ENCODE results near the gene OBP2A.
"Not testable (repeated sequence)": the region's sequence is repeated elsewhere in the genome, so short reads cannot be mapped to it uniquely, and the experiment has no call there.

Gene OBP2A

GRCh38 chr9:135528842-135529435 lies 17.0 kb upstream of the OBP2A start:
- not testable (repeated sequence) for DNase-seq

- no peak for DNase-seq
Observed at GRCh38 chr9:135530146-135530545, 15.8 kb upstream of the OBP2A start.

DNA sequence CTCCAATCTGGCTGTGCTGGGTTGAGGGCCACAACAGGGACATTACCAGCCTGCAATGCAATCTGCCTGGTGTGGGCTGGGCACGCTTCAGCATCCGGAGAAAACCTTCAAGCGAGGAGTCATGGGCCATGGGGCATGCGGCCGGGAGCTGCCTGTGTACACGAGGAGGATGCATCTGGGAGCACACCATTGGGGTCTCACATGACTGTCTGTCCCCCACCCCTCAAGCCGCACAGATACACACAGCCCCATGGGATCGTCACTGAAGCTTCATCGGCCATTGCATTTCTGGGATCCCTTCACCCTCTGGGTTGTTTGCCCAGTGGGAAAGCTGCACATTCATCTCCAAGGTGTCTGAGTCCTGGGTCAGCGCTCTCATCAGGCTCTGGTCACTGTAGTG lies 14.8 kb upstream of the OBP2A start:
- no peak for DNase-seq

DNA sequence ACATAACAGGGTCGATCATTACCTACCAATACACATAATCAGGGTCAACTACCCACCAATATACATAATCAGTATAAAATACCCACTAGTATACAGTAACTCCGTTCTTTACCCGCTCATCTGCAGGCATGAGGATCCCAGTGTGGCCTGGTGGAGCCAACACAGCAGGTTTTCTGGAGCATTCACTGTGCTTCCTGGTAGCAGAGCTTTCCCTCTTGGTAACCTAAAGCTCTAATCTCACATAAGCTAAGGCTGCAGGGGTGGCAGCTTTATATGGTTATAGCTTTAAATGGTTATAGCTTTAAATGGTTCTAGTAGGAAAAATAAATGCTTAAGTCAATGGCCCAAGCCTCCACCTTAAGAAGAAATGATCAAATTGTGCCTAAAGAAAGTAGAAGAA lies 12.8 kb upstream of the OBP2A start:
- no peak for DNase-seq

GRCh38 chr9:135533674-135534073 lies 12.3 kb upstream of the OBP2A start:
- no peak for DNase-seq

DNA sequence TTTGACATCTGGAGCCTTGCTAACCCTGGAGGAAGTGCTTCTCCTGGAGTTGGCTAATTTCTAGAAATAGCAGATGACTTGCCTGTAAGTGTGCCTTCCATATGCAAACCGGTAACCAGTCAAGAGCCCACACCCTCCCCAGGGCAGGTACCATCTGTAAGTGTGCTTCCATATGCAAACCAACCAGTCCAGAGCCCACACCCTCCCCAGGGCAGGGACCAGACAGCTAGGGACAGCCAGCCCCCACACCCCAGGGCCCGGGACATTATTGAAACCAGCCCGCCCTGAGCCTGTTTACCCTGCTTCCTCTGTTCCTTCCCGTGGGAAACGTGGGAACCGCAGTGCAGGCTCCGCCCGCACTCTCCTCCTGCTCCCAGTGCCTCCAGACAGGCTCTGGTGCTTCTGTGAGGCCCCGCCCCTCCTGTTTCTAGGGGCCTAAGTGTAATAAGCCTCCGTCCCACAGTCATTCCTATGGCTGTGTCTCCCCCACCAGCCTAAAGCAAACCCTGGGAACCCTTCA lies 11.7 kb upstream of the OBP2A start:
- not testable (repeated sequence) for DNase-seq

- not testable (repeated sequence) for DNase-seq
Observed at GRCh38 chr9:135534826-135535225, 11.1 kb upstream of the OBP2A start.

- not testable (repeated sequence) for DNase-seq
Observed at GRCh38 chr9:135535631-135536030, 10.3 kb upstream of the OBP2A start.

DNA sequence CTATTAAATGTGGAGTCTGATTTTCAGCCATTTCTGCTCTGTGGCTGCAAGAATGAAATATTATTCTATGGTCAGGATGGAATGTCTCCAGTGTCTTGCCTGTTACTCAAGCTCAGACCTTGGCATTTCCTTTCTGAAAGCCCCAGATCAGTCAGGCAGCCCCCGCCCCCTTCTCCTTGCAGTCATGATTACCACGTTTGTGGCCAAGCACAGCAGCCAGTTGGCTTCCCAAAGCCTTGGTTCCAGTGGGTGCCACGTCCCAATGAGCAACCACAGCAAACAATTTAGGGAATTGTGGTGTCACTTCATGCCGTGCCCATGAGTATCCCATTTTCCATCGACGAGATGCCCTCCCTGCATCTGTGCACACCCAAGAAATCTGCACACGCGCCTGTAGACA lies 9.7 kb upstream of the OBP2A start:
- no peak for DNase-seq

DNA sequence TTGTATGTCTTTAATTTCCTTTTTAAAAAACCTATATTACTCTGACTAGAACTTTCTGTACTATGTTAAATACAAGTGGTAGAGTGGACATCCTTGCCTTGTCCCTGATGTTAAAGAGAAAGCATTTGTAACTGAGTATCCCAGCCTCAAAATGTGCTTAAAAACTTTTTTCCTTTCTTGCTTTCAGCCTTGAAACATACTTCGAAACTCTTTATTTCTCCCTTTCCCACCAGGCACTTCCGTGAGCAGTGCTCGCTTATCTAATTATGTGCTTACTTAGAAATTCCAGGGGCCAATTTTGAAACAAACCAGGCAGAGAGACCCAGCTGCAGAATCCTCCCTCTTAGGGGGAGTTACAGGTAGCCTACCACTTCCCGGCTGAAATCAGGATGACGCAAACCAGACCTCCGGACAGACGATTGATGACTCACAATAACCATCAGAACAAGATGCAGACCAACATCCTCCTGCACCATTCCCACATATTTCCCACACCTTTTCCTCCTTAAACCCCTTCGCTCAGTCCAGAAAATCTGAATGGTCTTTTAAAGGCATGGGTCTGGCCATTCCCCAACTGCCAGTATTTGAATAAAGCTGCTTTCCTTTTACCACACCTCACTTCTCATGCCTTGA lies 2.5 kb upstream of the OBP2A start:
- not testable (repeated sequence) for DNase-seq

DNA sequence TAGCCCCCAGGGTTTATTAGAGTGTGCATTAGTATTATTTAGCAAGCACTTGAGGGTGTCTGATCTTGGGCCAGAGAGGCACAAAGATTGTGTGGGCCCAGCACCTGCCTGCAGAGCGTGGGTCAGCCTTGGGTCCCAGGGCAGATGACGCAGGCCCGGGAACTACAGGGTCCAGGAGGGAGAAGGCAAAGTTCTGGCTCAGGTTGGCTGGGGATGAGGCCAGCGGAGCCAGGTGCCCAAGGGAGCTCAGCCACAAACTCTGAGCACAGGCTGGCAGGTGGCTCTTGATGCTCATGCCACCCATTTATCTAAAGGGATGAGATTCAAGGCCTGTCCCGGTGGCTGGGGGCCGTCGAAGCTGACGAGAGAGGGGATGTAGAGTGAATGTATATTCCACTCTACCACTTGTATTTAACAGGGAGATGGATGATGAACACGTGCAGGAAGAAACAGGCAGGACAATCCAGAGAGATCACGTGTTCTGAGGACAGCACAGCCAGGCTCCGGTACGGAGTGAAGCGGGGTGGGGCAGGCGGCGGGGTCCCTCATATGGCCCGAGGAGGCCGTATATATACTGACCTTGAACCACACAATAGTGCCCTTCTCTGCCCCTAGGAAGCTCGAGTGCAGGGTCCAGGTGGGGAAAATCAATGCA lies 818 bp upstream of the OBP2A start:
- DNase-seq: no peak

DNA sequence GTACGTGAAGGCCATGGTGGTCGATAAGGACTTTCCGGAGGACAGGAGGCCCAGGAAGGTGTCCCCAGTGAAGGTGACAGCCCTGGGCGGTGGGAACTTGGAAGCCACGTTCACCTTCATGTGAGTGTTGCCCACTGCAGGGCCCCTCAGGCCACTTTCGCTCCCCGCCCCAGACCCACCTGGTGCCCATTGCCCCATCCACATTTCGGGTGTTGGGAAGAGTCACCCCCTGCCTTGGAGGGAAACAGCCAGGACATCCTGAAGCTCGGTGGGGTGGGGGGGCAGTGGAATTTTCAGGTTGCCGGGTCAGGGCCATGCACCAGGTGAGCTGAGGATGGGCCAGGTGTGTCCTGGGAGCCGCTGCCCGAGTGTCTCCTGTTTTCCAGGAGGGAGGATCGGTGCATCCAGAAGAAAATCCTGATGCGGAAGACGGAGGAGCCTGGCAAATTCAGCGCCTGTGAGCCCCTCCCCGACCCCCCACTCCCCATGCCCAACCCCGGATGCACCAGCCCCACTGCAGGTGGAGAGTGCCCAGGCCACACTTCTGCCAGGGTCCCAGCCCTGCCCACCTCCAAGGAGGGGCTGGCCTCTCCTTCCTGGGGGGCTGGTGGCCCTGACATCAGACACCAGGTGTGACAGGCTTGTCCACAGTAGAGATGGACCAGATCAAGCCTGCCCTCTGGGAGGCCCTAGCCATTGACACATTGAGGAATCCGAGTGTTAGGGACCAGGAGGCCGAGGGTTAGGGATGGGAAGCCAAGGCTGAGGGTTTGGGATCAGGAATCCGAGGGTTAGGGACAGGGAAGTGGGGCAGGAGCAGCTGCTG lies 1.1 kb downstream of the OBP2A start:
- DNase-seq: not testable (repeated sequence)

GRCh38 chr9:135547756-135548736 lies 2.1 kb downstream of the OBP2A start:
- DNase-seq: no peak

DNA sequence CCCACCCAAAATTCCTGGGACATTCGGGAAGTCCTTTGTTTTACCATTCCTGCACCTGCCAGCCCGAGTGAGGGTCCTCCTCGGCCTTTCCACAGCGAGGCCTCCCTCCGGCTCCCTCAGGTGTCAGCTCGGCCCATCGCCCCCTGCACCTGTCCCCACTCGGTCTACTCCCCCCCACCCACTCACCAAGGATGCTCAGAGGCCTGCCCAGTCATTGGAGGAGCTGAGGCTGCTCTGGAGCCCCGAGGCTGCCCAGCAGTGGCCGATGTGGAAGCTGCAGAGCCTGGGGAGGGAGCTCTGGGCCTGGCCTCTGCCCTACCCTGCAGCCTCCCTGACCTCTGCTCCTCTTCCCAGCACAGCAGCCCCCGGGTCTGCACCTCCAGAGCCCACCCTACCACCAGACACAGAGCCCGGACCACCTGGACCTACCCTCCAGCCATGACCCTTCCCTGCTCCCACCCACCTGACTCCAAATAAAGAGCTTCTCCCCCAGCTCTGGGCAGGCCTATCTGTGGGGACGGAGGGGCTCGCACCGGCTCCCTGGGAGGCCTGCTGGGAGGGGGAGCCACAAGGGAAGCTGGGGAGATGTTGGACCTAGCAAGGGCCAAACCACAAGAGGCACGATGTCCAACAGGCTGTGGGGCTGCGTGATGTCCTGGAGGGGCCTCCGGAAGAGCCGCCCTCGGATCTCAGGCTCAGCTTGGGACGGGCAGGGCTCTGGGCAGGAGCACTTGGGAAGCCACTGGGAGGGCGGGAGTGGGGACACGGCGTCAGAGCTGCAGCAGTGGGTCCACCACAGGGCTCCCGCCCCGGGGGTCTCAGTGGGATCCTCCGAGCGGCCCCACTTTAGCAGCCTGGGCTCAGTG lies 3.8 kb downstream of the OBP2A start:
- DNase-seq: not testable (repeated sequence)

DNA sequence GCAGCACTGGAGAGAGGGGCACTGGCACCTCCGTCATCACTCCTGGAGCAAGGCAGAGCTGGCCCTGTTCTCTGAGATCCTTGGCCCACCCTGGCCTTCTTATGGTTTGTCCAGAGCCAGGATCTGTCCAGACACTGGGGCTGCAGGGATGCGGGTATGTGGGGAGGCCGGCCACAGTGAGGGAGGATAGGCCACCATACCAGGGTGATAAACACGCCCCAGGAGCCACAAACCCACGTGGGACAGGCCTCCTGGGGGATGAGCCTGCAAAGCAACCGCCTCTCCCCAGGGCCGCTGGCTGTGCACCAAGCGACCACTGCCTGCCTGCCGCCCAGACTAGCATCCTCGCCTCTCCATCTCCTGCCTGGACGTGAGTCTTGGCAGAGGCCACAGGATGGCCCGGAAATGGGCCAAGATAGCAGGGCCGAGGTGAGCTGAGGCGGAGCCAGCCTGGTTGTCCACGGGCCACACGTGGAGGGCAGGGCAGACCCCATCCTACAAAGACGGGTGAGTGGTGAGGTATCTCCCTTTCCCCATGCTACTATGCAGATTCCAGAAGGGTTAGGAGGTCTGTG lies 4.5 kb downstream of the OBP2A start:
- no peak for DNase-seq

- DNase-seq: no peak
Observed at GRCh38 chr9:135551031-135551430, 5.1 kb downstream of the OBP2A start.

DNA sequence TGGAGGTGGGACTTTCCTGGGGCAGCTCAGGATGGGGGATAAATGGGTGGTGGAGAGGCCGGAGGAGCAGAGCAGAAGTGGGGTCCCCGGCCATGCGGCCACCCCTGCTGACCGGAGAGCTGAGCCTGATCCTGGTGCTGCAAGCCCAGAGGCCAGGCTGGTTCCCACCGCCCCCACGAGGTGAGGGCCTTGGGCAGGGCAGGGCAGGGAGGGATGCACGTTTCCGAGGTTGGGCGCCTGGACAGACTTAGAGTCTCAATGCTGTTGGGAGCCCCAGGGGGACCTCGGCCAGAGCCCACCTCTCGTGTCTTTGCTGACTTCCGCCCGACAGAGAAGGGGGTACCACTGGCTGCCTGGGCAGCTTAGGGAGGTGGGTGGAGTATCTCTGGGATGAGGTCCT lies 5.5 kb downstream of the OBP2A start:
- no peak for DNase-seq

DNA sequence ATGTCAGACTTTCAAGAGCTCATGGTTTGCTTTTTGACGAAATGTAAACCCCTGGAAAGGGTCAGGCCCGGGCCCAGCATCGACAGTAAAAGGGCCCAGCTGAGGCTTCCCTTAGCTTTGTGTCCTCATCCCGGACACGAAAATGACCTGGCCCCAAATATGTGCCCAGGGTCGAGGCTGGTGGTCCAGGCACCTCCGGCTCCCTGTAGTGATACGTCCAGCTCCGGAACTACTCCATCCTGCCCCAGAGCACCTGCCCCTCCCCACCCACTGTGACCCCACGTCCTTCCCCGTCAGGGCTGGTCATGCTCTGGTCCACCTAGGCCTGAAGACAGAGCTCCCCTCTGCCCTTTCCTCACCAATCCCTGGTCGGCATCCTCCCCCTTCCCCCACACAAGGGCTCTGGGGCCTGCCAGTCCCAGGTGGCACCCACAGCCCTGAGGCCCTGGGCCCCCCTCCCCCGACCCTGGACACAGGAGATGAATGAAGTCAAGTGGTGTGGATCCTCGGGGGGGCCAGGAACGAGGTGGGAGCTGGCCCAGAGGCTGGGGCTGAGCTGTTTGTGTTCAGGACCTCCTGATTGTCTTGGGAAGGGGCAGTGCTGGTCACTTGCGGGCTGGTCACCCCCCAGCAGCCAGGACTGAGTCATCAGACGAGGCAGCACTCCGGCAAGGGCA lies 6.2 kb downstream of the OBP2A start:
- no peak for DNase-seq

DNA sequence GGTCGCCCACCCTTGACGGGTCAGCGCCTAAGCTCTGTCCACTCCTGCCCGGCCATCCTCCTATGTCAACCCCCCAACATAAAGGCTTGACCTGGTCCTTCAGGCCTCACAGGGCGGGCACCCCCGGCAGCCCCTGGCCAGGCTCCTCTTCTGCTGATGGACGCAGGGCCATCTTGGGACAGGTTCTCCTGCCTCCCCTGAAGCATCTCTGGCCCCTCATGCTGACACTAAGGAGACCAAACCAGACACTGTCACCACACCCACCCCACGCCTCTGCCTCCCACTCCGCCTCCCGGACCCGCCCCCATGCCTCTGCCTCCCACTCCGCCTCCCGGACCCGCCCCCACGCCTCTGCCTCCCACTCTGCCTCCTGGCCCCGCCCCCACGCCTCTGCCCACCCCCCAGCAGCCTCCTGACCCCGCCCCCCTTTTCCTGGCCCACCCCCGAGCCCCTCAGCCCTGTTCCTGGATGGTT lies 6.8 kb downstream of the OBP2A start:
- no peak for DNase-seq

- no peak for DNase-seq
Observed at GRCh38 chr9:135554718-135555117, 8.8 kb downstream of the OBP2A start.
